HFF-Myc (cell line): ENCODE measurements around the gene SNED1.

Source experiments
- DNase-seq: peaks from one replicate; pipeline ENCODE4 v3.0.0-alpha.2; 2011; ENCODE audit warnings: low read depth; ENCODE audit errors: extremely low read depth
- H3K4me3 ChIP-seq: replicated peaks from 2 replicates; pipeline ENCODE4 v1.5.1; 2011; ENCODE audit warnings: low read depth, mild to moderate bottlenecking, control low read depth, low read length
- CTCF ChIP-seq: IDR thresholded peaks from 2 replicates; pipeline ENCODE4 v1.5.1; 2012; ENCODE audit warnings: mild to moderate bottlenecking, low read depth, low read length, control low read depth; ENCODE audit errors: missing control alignments

Gene SNED1

GRCh38 chr2:240997856-240998705, at the start of gene SNED1:
Gene SNED1, plus strand, starts transcription at chr2:240998618. Its CDS starts 220 bp downstream, at chr2:240998838.
- no peak for TF ChIP-seq CTCF
- peak within 1 kb of the TSS; percentile 46 for H3K4me3 ChIP-seq
- no peak for DNase-seq

GRCh38 chr2:240948905-240949790, 49.3 kb upstream of the SNED1 start:
- no peak for DNase-seq
- TF ChIP-seq CTCF: no peak
- no peak overlapping the region for H3K4me3 ChIP-seq

GRCh38 chr2:240949791-240950705, 48.4 kb upstream of the SNED1 start:
- no peak for TF ChIP-seq CTCF
- H3K4me3 ChIP-seq: no peak overlapping the region
- DNase-seq: no peak

GRCh38 chr2:240951045-240951594, 47.3 kb upstream of the SNED1 start:
- no peak for TF ChIP-seq CTCF
- H3K4me3 ChIP-seq: no peak overlapping the region
- no peak for DNase-seq

GRCh38 chr2:240952496-240953246, 45.7 kb upstream of the SNED1 start:
- DNase-seq: no peak
- no peak for TF ChIP-seq CTCF
- no peak overlapping the region for H3K4me3 ChIP-seq
